Measurements from ENCODE around the gene PGLYRP4.

DNA sequence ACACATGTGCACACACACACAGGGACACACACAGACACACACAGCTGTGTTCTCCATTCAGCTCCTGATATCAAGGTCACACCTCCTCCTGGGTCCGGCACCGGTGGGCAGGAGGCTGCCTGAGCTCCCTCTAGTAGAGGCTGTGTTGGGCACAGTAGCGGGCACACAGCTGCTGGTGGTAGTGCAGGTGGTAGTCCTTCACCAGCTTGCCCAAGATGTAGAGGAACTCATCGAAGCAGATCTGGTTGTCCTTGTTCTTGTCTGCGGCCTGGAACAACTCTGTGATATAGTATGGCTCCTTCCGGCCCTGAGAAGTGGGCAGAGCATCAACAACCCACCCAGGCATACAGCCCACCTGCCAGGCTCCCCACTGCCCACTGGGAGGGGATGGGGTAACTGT lies 47.8 kb upstream of the PGLYRP4 start:
- no peak for TF ChIP-seq ZNF48 (tag by site-specific recombination; IDR thresholded peaks at IDR 0.05)
- no peak for TF ChIP-seq SP7 (tag by site-specific recombination; IDR thresholded peaks at IDR 0.05)
- TF ChIP-seq TRIM28 (IDR thresholded peaks at IDR 0.05; ENCODE audit: borderline replicate concordance, low read length), result no peak
- TF ChIP-seq ZBTB7A (tag by site-specific recombination; IDR thresholded peaks at IDR 0.05; ENCODE audit: low read depth), result no peak

All from HEK293 (cell line).